ENCODE results near the gene GARIN5B.

- TF ChIP-seq POLR2A (IDR thresholded peaks at IDR 0.05) (peak in 1 of 4 donors; percentile 46), CTCF (IDR thresholded peaks at IDR 0.05) (peak in 2 of 6 experiments; percentile 2 to 4)
Measured at GRCh38 chr19:55384131-55384919, 21.3 kb upstream of the GARIN5B start, which contains the start of gene TMEM238.

All from esophagus squamous epithelium (tissue), 4 donors.